Keratinocyte (primary cell): ENCODE measurements around the gene ADGRD1. TPM values are rescaled to one million over a fixed set of nuclear protein-coding genes. Genes with fewer than 3 reads are reported as not detected.

Experiments used
- DNase-seq: peaks from one replicate; pipeline ENCODE4 v3.0.0-alpha.2; 2011; ENCODE audit warnings: low read depth, missing footprints, low spot score
- FAIRE-seq: peaks from 2 replicates; lab custom pipeline; 2011; peaks lifted over from hg19 to GRCh38; lab: Jason Lieb, UNC
- H2AFZ ChIP-seq: 2 replicates; pipeline ENCODE4 v1.6.0; 2012; ENCODE audit warnings: low read length, control low read depth, inconsistent platforms; ENCODE audit not compliant: control insufficient read depth
- H3K27ac ChIP-seq: 2 replicates; pipeline ENCODE4 v1.5.1; 2011; ENCODE audit warnings: low read length; ENCODE audit not compliant: control insufficient read depth, insufficient read depth
- H3K27me3 ChIP-seq: 3 replicates; pipeline ENCODE4 v1.6.0; 2011; ENCODE audit warnings: low read length; ENCODE audit not compliant: control insufficient read depth, insufficient read depth; ENCODE audit errors: extremely low read depth
- H3K36me3 ChIP-seq, 2 experiments: 2 replicates in 1 of 2; 3 replicates in 1 of 2; pipeline ENCODE4 v1.5.1; 2011; ENCODE audit warnings: low read length in 2 of 2, mild to moderate bottlenecking in 1 of 2; ENCODE audit not compliant: control insufficient read depth in 2 of 2, insufficient read depth in 2 of 2; ENCODE audit errors: extremely low read depth in 1 of 2
- H3K4me1 ChIP-seq: 3 replicates; pipeline ENCODE4 v1.5.1; 2011; ENCODE audit warnings: low read length; ENCODE audit not compliant: control insufficient read depth, insufficient read depth; ENCODE audit errors: extremely low read depth
- H3K4me2 ChIP-seq: 3 replicates; pipeline ENCODE4 v1.6.0; 2011; ENCODE audit warnings: low read depth, low read length; ENCODE audit not compliant: control insufficient read depth, insufficient read depth; ENCODE audit errors: extremely low read depth
- H3K4me3 ChIP-seq, 3 experiments: fragments of 200-600 bp in 1 of 3; sonication (generic) in 1 of 3; 2 replicates in 2 of 3; 3 replicates in 1 of 3; pipeline ENCODE4 v1.5.1; 2011 to 2016; ENCODE audit warnings: low read length in 3 of 3, mild to moderate bottlenecking in 3 of 3, control low read depth in 2 of 3, inconsistent platforms in 1 of 3, low read depth in 1 of 3, mixed read lengths in 1 of 3, mixed run types in 1 of 3, moderate library complexity in 1 of 3; ENCODE audit not compliant: control insufficient read depth in 2 of 3, insufficient read depth in 2 of 3; ENCODE audit errors: extremely low read depth in 1 of 3
- H3K79me2 ChIP-seq: 2 replicates; pipeline ENCODE4 v1.6.0; 2012; ENCODE audit warnings: low read length; ENCODE audit not compliant: control insufficient read depth, insufficient read depth
- H3K9ac ChIP-seq: 3 replicates; pipeline ENCODE4 v1.6.0; 2011; ENCODE audit warnings: low read length; ENCODE audit not compliant: control insufficient read depth, insufficient read depth; ENCODE audit errors: extremely low read depth
- H3K9me1 ChIP-seq: 3 replicates; pipeline ENCODE4 v1.6.0; 2011; ENCODE audit warnings: low read length; ENCODE audit not compliant: control insufficient read depth, insufficient read depth; ENCODE audit errors: extremely low read depth
- H3K9me3 ChIP-seq: 2 replicates; pipeline ENCODE4 v1.5.1; 2012; ENCODE audit warnings: low read depth, low read length; ENCODE audit not compliant: control insufficient read depth
- H4K20me1 ChIP-seq: 3 replicates; pipeline ENCODE4 v1.6.0; 2011; ENCODE audit warnings: low read length; ENCODE audit not compliant: control insufficient read depth, insufficient read depth; ENCODE audit errors: extremely low read depth
- CTCF ChIP-seq, 3 experiments: IDR thresholded peaks in 1 of 3; conservative IDR thresholded peaks in 1 of 3; optimal IDR thresholded peaks in 1 of 3; 2 replicates in 2 of 3; 3 replicates in 1 of 3; pipeline versions ENCODE3 to v1.5.1; 2011; ENCODE audit warnings: low read length in 3 of 3, mild to moderate bottlenecking in 3 of 3, moderate library complexity in 2 of 3, control low read depth in 1 of 3, inconsistent platforms in 1 of 3; ENCODE audit not compliant: insufficient read depth in 2 of 3; ENCODE audit errors: extremely low read depth in 1 of 3
- EZH2 ChIP-seq: IDR thresholded peaks from one replicate; pipeline ENCODE4 v1.6.1; 2012; ENCODE audit warnings: inconsistent platforms, mild to moderate bottlenecking, low read length, moderate library complexity
- dilution Hi-C: fragments of 300-500 bp; cut with MboI; formaldehyde crosslinking; loops from one replicate; pipeline ENCODE4 v1.7.0; 2020; ENCODE audit warnings: low sequenced_read_pairs; ENCODE audit not compliant: extremely low pct_ligation_motif_present
- polyA plus RNA-seq, 5 experiments: library from polyadenylated mRNA; depleted of rRNA in 3 of 5; stranded (reverse) in 3 of 5; stranded (forward) in 1 of 5; unstranded in 1 of 5; fragments of >200 nt; gene quantifications; 1 replicate in 1 of 5; 2 replicates in 3 of 5; 3 replicates in 1 of 5; pipeline versions ENCODE4 v1.2.1 to v1.2.3, GENCODE V29; 2011 to 2012; ENCODE audit warnings: missing spikeins in 2 of 5, low read depth in 1 of 5, low replicate concordance in 1 of 5

The ADGRD1 gene
- polyA plus RNA-seq, 1 donor (not counting 4 experiments of a cell fraction or from before 2014, with no cell fraction given): not detected

- Histone ChIP-seq H3K4me1 (no peaks in the 10 kb centered on the region), H3K27ac (no peak overlapping the region), H3K9ac (no peak overlapping the region), H2AFZ (no peak overlapping the region), H3K4me3 (no peak overlapping the region), H3K9me1 (no peaks in the 10 kb centered on the region), H3K27me3 (no peaks in the 10 kb centered on the region), H3K4me2 (no peak overlapping the region), H4K20me1 (no peaks in the 10 kb centered on the region), H3K9me3 (no peaks in the 10 kb centered on the region), H3K79me2 (no peaks in the 10 kb centered on the region), H3K36me3 (no peaks in the 10 kb centered on the region)
- DNase-seq (no peak), FAIRE-seq (no peak)
- dilution Hi-C loops: no loop called here
- no peak for TF ChIP-seq EZH2
- TF ChIP-seq CTCF (optimal IDR thresholded peaks at IDR 0.05 in 1 of 3, IDR thresholded peaks at IDR 0.05 in 1 of 3, conservative IDR thresholded peaks at IDR 0.05 in 1 of 3; ENCODE audit: extremely low read depth in 1 of 3, insufficient read depth in 2 of 3, low read length in 3 of 3): no peak
These were observed 201.4 kb downstream of the ADGRD1 start for GRCh38 chr12:131155131-131155530.

- H3K27me3 ChIP-seq: no peaks in the 10 kb centered on the region
- H3K4me3 ChIP-seq: no peak overlapping the region
- no peaks in the 10 kb centered on the region for H4K20me1 ChIP-seq
- H3K9me3 ChIP-seq: peaks cover 2% of the 10 kb centered on the region
- no peaks in the 10 kb centered on the region for H3K36me3 ChIP-seq
- H3K79me2 ChIP-seq: no peaks in the 10 kb centered on the region
- H3K27ac ChIP-seq: no peak overlapping the region
- no peaks in the 10 kb centered on the region for H3K4me1 ChIP-seq
- H2AFZ ChIP-seq: no peak overlapping the region
- FAIRE-seq (no peak), DNase-seq (no peak)
- TF ChIP-seq CTCF (optimal IDR thresholded peaks at IDR 0.05 in 1 of 3, IDR thresholded peaks at IDR 0.05 in 1 of 3, conservative IDR thresholded peaks at IDR 0.05 in 1 of 3; ENCODE audit: extremely low read depth in 1 of 3, insufficient read depth in 2 of 3, low read length in 3 of 3): no peak
- no peak for TF ChIP-seq EZH2
- H3K9me1 ChIP-seq: no peaks in the 10 kb centered on the region
- dilution Hi-C loops: no loop called here
- H3K4me2 ChIP-seq: no peak overlapping the region
- no peak overlapping the region for H3K9ac ChIP-seq
These were observed 204.0 kb downstream of the ADGRD1 start for GRCh38 chr12:131157743-131158142.
